Measurements from ENCODE around the gene BTN2A1.
"Not testable (repeated sequence)": the region's sequence is repeated elsewhere in the genome, so short reads cannot be mapped to it uniquely, and the experiment has no call there.

The BTN2A1 gene

DNA sequence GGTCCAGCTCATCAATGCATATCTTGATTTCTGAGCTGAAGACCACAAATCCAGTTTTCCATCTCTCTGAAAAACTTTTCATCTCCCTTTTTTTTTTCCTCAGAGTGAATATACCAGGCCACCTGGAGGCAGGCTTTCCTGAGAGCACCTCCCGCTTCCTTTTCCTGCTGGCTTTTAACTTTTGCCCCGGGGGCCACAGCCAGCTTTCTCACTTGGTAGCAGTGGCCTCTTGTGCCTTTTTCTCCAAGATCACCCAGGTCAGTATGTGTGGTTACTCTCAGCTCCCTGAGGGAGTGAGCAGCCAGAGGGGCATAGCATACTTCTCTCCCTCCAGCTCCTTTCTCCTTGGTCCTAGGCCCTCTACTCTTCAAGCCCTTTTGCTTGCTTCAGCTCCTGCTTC is 42.3 kb downstream of the BTN2A1 start, which contains the start of gene BTN1A1:
BTN1A1 (plus strand) TSS at position 202 of the 400 bp plus-strand sequence. CDS start 984 bp downstream, outside the sequence.
- no peak for DNase-seq

DNA sequence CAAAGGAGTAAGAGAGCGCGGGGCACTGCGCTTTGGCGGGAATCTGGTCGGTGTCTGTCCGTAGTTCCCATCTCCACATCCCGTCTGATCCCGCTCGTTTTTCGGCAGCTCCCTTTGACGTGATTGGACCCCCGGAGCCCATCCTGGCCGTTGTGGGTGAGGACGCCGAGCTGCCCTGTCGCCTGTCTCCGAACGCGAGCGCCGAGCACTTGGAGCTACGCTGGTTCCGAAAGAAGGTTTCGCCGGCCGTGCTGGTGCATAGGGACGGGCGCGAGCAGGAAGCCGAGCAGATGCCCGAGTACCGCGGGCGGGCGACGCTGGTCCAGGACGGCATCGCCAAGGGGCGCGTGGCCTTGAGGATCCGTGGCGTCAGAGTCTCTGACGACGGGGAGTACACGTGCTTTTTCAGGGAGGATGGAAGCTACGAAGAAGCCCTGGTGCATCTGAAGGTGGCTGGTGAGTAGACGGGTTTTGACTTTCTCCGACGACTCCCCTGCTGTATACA is 43.8 kb downstream of the BTN2A1 start:
- peak; percentile 39 for DNase-seq

DNA sequence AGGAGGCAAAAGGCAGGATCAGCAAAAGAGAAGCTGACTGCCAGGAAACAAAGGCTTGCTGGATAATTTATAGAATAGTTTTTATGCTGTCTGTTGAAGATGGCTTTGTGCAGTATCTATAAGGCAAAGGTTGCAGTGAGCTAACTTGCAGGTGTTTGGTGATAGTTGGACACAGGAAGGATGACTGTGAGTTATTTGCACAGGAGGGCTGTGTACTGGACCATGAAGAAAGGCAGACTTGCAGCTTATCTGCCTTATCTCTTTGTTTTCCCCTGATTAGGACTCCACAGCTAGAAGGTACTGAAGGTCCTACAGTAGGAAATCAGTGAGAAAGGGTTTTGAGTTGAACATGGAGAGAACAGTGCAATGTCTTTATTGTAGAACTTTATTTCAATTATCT is 44.4 kb downstream of the BTN2A1 start:
- peak; percentile 85 for DNase-seq

DNA sequence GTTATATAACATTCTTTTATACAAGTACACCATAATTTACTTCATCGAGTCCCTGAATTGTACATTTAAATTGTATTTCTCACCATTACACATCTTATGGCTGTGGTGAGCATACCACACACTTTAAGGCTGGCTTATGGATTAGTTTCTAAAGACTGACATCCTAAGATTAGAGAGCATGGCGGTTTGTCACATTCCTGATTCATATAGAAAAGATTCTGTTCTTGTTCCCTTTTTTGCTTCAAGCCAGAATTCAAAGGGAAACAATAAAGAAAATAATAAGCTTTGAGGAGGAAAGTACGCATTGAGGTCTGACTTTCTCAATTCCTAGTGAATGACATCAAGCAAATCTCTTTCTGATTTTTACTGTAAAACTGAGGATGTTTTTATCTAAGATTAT is 44.9 kb downstream of the BTN2A1 start:
- no peak for DNase-seq

DNA sequence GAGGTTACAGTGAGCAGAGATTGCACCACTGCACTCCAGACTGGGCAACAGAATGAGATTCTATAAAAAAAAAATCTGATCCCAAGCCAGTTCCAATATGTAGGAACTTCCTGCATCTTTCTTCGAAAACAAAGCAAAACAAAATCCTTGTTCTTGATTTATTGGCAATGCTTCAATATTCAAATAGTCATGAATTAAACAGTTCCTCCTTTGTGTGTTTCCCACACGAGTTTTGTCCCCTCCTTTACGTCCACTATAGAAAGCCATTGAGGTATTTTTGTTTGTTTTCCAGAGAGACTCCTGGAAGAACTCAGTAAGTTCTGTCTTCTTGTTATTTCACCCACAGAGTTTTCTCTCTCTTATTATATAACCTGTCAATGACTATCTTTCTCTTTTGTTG is 49.9 kb downstream of the BTN2A1 start:
- no peak for DNase-seq

DNA sequence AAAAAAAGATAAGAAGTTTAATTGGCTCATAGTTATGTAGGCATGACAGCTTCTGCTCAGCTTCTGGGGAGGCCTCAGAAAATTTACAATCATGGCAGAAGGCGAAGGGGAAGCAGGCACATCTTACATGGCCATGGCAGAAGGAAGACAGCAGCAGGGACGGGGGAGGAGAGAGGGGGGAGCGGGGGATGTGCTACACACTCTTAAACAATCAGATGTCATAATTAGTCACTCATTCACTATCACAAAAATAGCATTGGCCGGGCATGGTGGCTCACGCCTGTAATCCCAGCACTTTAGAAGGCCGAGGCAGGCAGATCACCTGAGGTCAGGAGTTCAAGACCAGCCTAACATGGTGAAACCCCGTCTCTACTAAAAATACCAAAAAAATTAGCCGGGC is 53.3 kb downstream of the BTN2A1 start:
- DNase-seq = not testable (repeated sequence)

DNA sequence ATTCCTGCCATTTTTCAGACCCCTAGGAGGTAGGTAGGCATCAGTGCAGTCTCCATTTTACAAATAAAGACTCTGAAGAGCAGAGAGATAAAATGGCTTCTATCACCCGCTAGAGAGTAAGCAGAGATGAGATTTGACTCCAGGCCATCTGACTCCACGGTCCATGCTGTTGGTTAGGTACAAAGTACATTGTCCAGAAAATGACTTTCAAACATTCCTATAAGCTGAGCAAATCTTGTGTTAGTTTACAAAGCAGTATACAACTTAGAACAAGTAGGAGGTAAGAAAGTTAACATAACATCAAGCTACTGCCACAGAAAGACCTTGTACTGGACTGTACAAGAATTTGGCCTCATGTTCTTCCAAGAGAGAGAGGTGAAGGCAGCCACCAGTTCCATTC is 57.2 kb downstream of the BTN2A1 start:
- DNase-seq = no peak

DNA sequence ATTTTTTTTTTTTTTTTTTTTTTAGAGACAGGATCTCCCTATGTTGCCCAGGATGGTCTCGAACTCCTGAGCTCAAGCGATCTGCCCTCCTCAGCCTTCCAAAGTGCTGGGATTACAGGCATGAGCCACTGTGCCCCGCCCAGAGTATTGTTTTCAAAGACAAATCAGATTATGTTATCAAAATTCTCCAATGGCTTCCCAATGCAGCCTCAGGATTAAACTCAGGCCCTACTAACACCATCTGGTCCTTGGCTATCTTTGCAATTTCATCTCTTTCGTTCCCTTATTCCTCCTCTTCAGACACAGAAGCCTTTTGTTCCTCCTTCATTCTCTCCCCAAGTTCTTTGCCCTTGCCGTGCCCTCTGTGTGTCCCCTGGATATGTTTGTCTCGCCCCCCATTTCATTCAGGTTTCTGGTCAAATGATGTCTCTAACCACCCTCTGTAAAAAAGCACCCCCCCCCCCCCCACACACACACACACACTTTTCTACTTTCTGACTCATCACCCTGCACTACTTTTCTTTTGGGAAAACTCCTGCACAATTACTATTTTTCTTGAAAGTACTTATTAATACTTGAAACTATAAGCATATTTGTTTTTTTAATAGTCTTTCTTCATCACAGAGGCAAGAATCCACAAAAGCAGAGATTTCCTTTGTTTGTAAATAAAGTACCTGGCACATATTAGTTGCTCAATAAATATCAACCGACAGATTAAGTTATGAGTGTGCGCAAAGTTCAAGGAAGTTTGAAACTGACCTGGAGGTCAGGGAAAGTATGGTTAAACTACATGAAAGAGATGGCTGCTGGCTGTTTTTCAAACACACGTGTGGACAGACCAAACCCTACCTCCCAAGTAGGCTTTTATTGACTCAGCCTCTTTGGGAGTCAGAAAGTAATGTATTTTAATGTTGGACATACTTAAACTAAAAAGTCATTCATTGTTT is 59.0 kb downstream of the BTN2A1 start:
- DNase-seq = no peak

Data from NCI-H146 (cell line).